HEK293 (cell line): ENCODE data around the gene USP3.
A peak's percentile ranks its signal among the peaks of the same experiment; 100 is the strongest.

Experiments used
- CTCF ChIA-PET: fragments of 350-600 bp; formaldehyde crosslinking; extraction: SDS; loops from one replicate; lab custom pipeline; 2021; ENCODE audit warnings: antibody characterized with exemption; lab: Yijun Ruan, JAX
- POLR2A ChIA-PET: fragments of 300-600 bp; formaldehyde crosslinking; extraction: SDS; loops from one replicate; lab custom pipeline; 2020; ENCODE audit warnings: antibody characterized with exemption, inconsistent platforms; lab: Yijun Ruan, JAX
- H3K27ac ChIP-seq: fragments of 200-500 bp; sonication (Bioruptor generic); 2 replicates; pipeline ENCODE4 v1.5.1; 2014; ENCODE audit warnings: low read depth, low read length, control low read depth, inconsistent platforms; ENCODE audit errors: extremely low read depth
- H3K36me3 ChIP-seq, 2 experiments: fragments of 200-500 bp in 1 of 2; sonication (Bioruptor generic) in 1 of 2; 1 replicate in 1 of 2; 2 replicates in 1 of 2; pipeline ENCODE4 v1.5.1; 2014 to 2017; ENCODE audit warnings: inconsistent platforms in 2 of 2, low read length in 2 of 2; ENCODE audit not compliant: control insufficient read depth in 2 of 2, insufficient read depth in 1 of 2
- H3K4me1 ChIP-seq: fragments of 200-500 bp; sonication (Bioruptor generic); 2 replicates; pipeline ENCODE4 v1.5.1; 2014; ENCODE audit warnings: mild to moderate bottlenecking, low read length, inconsistent platforms; ENCODE audit not compliant: control insufficient read depth, insufficient read depth
- H3K4me3 ChIP-seq: 2 replicates; pipeline ENCODE4 v1.5.1; 2011; ENCODE audit warnings: low read depth, mild to moderate bottlenecking, control low read depth, low read length, moderate library complexity
- H3K9me3 ChIP-seq: fragments of 200-500 bp; sonication (Bioruptor generic); 2 replicates; pipeline ENCODE4 v1.5.1; 2014; ENCODE audit warnings: low read depth, low read length, inconsistent platforms; ENCODE audit not compliant: control insufficient read depth, insufficient read depth
- HOXA7 ChIP-seq: sonication (generic); formaldehyde crosslinking; IDR thresholded peaks from 2 replicates; pipeline ENCODE4 v1.8.1; 2022; ENCODE audit warnings: missing genetic modification reagents, borderline replicate concordance
- INSM2 ChIP-seq: fragments of 450-650 bp; formaldehyde crosslinking; IDR thresholded peaks from 2 replicates; pipeline ENCODE4 v1.5.1; 2016; ENCODE audit warnings: missing biosample characterization, missing genetic modification characterization
- OSR2 ChIP-seq: fragments of 450-650 bp; formaldehyde crosslinking; IDR thresholded peaks from 2 replicates; pipeline ENCODE4 v1.5.1; 2016; ENCODE audit warnings: missing biosample characterization, missing genetic modification characterization
- PATZ1 ChIP-seq: fragments of 450-650 bp; formaldehyde crosslinking; IDR thresholded peaks from 2 replicates; pipeline ENCODE4 v1.5.1; 2016; ENCODE audit warnings: missing biosample characterization, missing genetic modification characterization
- PRDM10 ChIP-seq: fragments of 450-650 bp; formaldehyde crosslinking; IDR thresholded peaks from 2 replicates; pipeline ENCODE4 v1.5.1; 2016; ENCODE audit warnings: missing biosample characterization, missing genetic modification characterization
- SP7 ChIP-seq: fragments of 450-650 bp; formaldehyde crosslinking; IDR thresholded peaks from 2 replicates; pipeline ENCODE4 v1.5.1; 2016; ENCODE audit warnings: missing biosample characterization, missing genetic modification characterization
- WT1 ChIP-seq: fragments of 450-650 bp; formaldehyde crosslinking; IDR thresholded peaks from 2 replicates; pipeline ENCODE4 v1.5.1; 2016; ENCODE audit warnings: missing biosample characterization, missing genetic modification characterization
- YY1 ChIP-seq: fragments of 450-650 bp; formaldehyde crosslinking; IDR thresholded peaks from 2 replicates; pipeline ENCODE4 v1.5.1; 2018; ENCODE audit warnings: missing biosample characterization, missing genetic modification characterization
- YY2 ChIP-seq: fragments of 450-650 bp; formaldehyde crosslinking; IDR thresholded peaks from 2 replicates; pipeline ENCODE4 v1.5.1; 2016; ENCODE audit warnings: missing biosample characterization, missing genetic modification characterization
- ZBTB6 ChIP-seq: fragments of 450-650 bp; formaldehyde crosslinking; IDR thresholded peaks from 2 replicates; pipeline ENCODE4 v1.5.1; 2017; ENCODE audit warnings: missing biosample characterization, missing genetic modification characterization
- ZIC2 ChIP-seq: fragments of 450-650 bp; formaldehyde crosslinking; IDR thresholded peaks from 2 replicates; pipeline ENCODE4 v1.5.1; 2016; ENCODE audit warnings: missing biosample characterization, missing genetic modification characterization
- ZNF146 ChIP-seq: fragments of 450-650 bp; formaldehyde crosslinking; IDR thresholded peaks from 2 replicates; pipeline ENCODE4 v1.5.1; 2016; ENCODE audit warnings: missing biosample characterization, missing genetic modification characterization
- ZNF280C ChIP-seq: fragments of 450-650 bp; formaldehyde crosslinking; IDR thresholded peaks from 2 replicates; pipeline ENCODE4 v1.5.1; 2016; ENCODE audit warnings: missing biosample characterization, missing genetic modification characterization
- ZNF335 ChIP-seq: fragments of 450-650 bp; formaldehyde crosslinking; conservative IDR thresholded peaks from 2 replicates; pipeline ENCODE4 v1.5.1; 2016; ENCODE audit warnings: missing biosample characterization, missing genetic modification characterization
- ZNF37A ChIP-seq: fragments of 450-650 bp; IDR thresholded peaks from 2 replicates; pipeline ENCODE4 v1.5.1; 2018; ENCODE audit warnings: missing biosample characterization, missing genetic modification characterization
- ZNF394 ChIP-seq: fragments of 450-650 bp; formaldehyde crosslinking; IDR thresholded peaks from 2 replicates; pipeline ENCODE4 v1.5.1; 2016; ENCODE audit warnings: missing biosample characterization, missing genetic modification characterization, mild to moderate bottlenecking, moderate library complexity, borderline replicate concordance
- ZNF521 ChIP-seq: fragments of 450-650 bp; formaldehyde crosslinking; IDR thresholded peaks from 2 replicates; pipeline ENCODE4 v1.5.1; 2017; ENCODE audit warnings: missing biosample characterization, mild to moderate bottlenecking, missing genetic modification characterization
- ZNF548 ChIP-seq: fragments of 450-650 bp; formaldehyde crosslinking; IDR thresholded peaks from 2 replicates; pipeline ENCODE4 v1.5.1; 2016; ENCODE audit warnings: missing biosample characterization, missing genetic modification characterization
- ZNF600 ChIP-seq: fragments of 450-650 bp; formaldehyde crosslinking; IDR thresholded peaks from 2 replicates; pipeline ENCODE4 v1.5.1; 2016; ENCODE audit warnings: missing biosample characterization, missing genetic modification characterization
- ZNF629 ChIP-seq: fragments of 450-650 bp; formaldehyde crosslinking; IDR thresholded peaks from 2 replicates; pipeline ENCODE4 v1.5.1; 2017; ENCODE audit warnings: missing biosample characterization, missing genetic modification characterization
- ZNF677 ChIP-seq: fragments of 450-650 bp; IDR thresholded peaks from 2 replicates; pipeline ENCODE4 v1.5.0; 2018; ENCODE audit warnings: missing biosample characterization, mild to moderate bottlenecking, missing genetic modification characterization, moderate library complexity
- ZNF692 ChIP-seq: fragments of 450-650 bp; formaldehyde crosslinking; IDR thresholded peaks from 2 replicates; pipeline ENCODE4 v1.5.1; 2016; ENCODE audit warnings: missing biosample characterization, missing genetic modification characterization
- ZNF785 ChIP-seq: fragments of 450-650 bp; formaldehyde crosslinking; IDR thresholded peaks from 2 replicates; pipeline ENCODE4 v1.5.1; 2016; ENCODE audit warnings: missing biosample characterization, missing genetic modification characterization
- ZNF837 ChIP-seq: fragments of 450-650 bp; formaldehyde crosslinking; IDR thresholded peaks from 2 replicates; pipeline ENCODE4 v1.5.1; 2016; ENCODE audit warnings: missing biosample characterization, missing genetic modification characterization
- ZSCAN16 ChIP-seq: fragments of 450-650 bp; formaldehyde crosslinking; IDR thresholded peaks from 2 replicates; pipeline ENCODE4 v1.5.1; 2016; ENCODE audit warnings: missing biosample characterization, missing genetic modification characterization

The USP3 gene

GRCh38 chr15:63481105-63481810 lies 23.1 kb upstream of the USP3 start (continued):
- no peak for TF ChIP-seq OSR2 (tag by site-specific recombination)
- no peak for TF ChIP-seq YY2 (tag by site-specific recombination)
- TF ChIP-seq ZNF785 = no peak
- no peak for TF ChIP-seq YY1
- TF ChIP-seq ZNF335 (tag by site-specific recombination) = no peak
- no peak for TF ChIP-seq ZNF280C
- TF ChIP-seq HOXA7 (CRISPR knock-in tag) = no peak
- 0 out of 2 replicates have a peak, but pooled peaks have one; percentile 12 for TF ChIP-seq PRDM10 (tag by site-specific recombination)
- no peak for TF ChIP-seq ZNF692 (tag by site-specific recombination)
- TF ChIP-seq ZNF394 (tag by site-specific recombination) = no peak
- TF ChIP-seq, all 188 proteins: peak for 5

- H3K36me3 ChIP-seq = no peaks in the 10 kb centered on the region
- H3K4me1 ChIP-seq = peaks cover 18% of the 10 kb centered on the region
- ChIA-PET POLR2A (interaction anchor here (0.6 kb wide), 1 partner anchor 449 kb away, joined by 4 read pairs; no protein-coding TSS in a partner anchor), CTCF (interaction anchor here (1.0 kb wide), 1 partner anchor 194 kb away, joined by 4 read pairs; no protein-coding TSS in a partner anchor)
- no peaks in the 10 kb centered on the region for H3K9me3 ChIP-seq
- no peak overlapping the region for H3K4me3 ChIP-seq
- no peak overlapping the region for H3K27ac ChIP-seq
- TF ChIP-seq ZIC2 (tag by site-specific recombination) (peak; percentile 43), ZSCAN16 (tag by site-specific recombination) (no peak), SP7 (tag by site-specific recombination) (peak; percentile 97), ZNF37A (tag by site-specific recombination) (no peak), ZNF677 (no peak), INSM2 (tag by site-specific recombination) (peak; percentile 71), ZNF629 (tag by site-specific recombination) (0 out of 2 replicates have a peak, but pooled peaks have one; percentile 17), ZNF837 (tag by site-specific recombination) (no peak), ZBTB6 (tag by site-specific recombination) (0 out of 2 replicates have a peak, but pooled peaks have one; percentile 20), PATZ1 (tag by site-specific recombination) (no peak), ZNF521 (tag by site-specific recombination) (no peak), ZNF600 (tag by site-specific recombination) (peak; percentile 60), WT1 (tag by site-specific recombination) (peak; percentile 91), ZNF146 (tag by site-specific recombination) (no peak), ZNF548 (tag by site-specific recombination) (no peak)
Measured at GRCh38 chr15:63482874-63483323, 21.5 kb upstream of the USP3 start.
